ENCODE data around the gene SF3B6. TPM values are rescaled to one million over a fixed set of nuclear protein-coding genes. Genes with fewer than 3 reads are reported as not detected.

The SF3B6 gene
- polyA plus RNA-seq, 1 experiment = 272 TPM

- peak; percentile 66 for DNase-seq (ENCODE audit: low read depth, low spot score)
- Histone ChIP-seq H3K9me3 (ENCODE audit: control insufficient read depth, insufficient read depth, low read length) (no peaks in the 10 kb centered on the region), H3K27me3 (ENCODE audit: control insufficient read depth, insufficient read depth, low read length) (no peaks in the 10 kb centered on the region), H3K4me3 (ENCODE audit: low read depth, low read length) (peak overlapping the region; percentile 73), H3K27ac (ENCODE audit: low read depth, low read length) (peak overlapping the region; percentile 94)
- ChIA-PET CTCF (interaction anchor here (0.5 to 3.1 kb wide), 25 partner anchors 10 to 264 kb away, joined by 3 to 47 read pairs (median 6); partner anchors contain the start of genes ATAD2B and WDCP), POLR2A (interaction anchor here (0.6 to 2.4 kb wide), 12 partner anchors 8 to 260 kb away, joined by 3 to 16 read pairs (median 6); partner anchors contain the start of genes ATAD2B, FAM228B, FKBP1B and PFN4)
- TF ChIP-seq CTCF (IDR thresholded peaks at IDR 0.05; ENCODE audit: low read depth, low read length) = no peak; the same call in 1 of the 2 replicates
Measured at GRCh38 chr2:24083567-24084385, 7.7 kb upstream of the SF3B6 start.

- POLR2A ChIA-PET = interaction anchor here (0.6 to 2.4 kb wide), 4 partner anchors 40 to 260 kb away, joined by 3 to 10 read pairs (median 8); partner anchors contain the start of genes FAM228B, PFN4 and UBXN2A
Measured at GRCh38 chr2:24082787-24083566, 6.9 kb upstream of the SF3B6 start.

GRCh38 chr2:24080701-24081100, 4.6 kb upstream of the SF3B6 start:
- DNase-seq (ENCODE audit: low read depth, low spot score) = peak; percentile 20
- POLR2A ChIA-PET = no interaction called here
- Histone ChIP-seq H3K9me3 (ENCODE audit: control insufficient read depth, insufficient read depth, low read length) (no peaks in the 10 kb centered on the region; the same call in 1 of the 2 replicates), H3K27me3 (ENCODE audit: control insufficient read depth, insufficient read depth, low read length) (no peaks in the 10 kb centered on the region), H3K27ac (ENCODE audit: low read depth, low read length) (peak overlapping the region; percentile 31), H3K4me3 (ENCODE audit: low read depth, low read length) (no peak overlapping the region)
- no peak for TF ChIP-seq CTCF (IDR thresholded peaks at IDR 0.05; ENCODE audit: low read depth, low read length)
- CTCF ChIA-PET = no interaction called here

More at GRCh38 chr2:24082787-24083566, 6.9 kb upstream of the SF3B6 start:
- H3K27ac ChIP-seq (ENCODE audit: low read depth, low read length) = peak overlapping the region; percentile 94
- H3K27me3 ChIP-seq (ENCODE audit: control insufficient read depth, insufficient read depth, low read length) = no peaks in the 10 kb centered on the region
- no peak for TF ChIP-seq CTCF (IDR thresholded peaks at IDR 0.05; ENCODE audit: low read depth, low read length)
- DNase-seq (ENCODE audit: low read depth, low spot score) = no peak
- CTCF ChIA-PET = interaction anchor here (0.5 to 3.1 kb wide), 18 partner anchors 10 to 263 kb away, joined by 3 to 47 read pairs (median 6); partner anchors contain the start of genes ATAD2B and WDCP
- H3K4me3 ChIP-seq (ENCODE audit: low read depth, low read length) = peak overlapping the region; percentile 73
- H3K9me3 ChIP-seq (ENCODE audit: control insufficient read depth, insufficient read depth, low read length) = no peaks in the 10 kb centered on the region

GRCh38 chr2:24077879-24078278, 1.8 kb upstream of the SF3B6 start:
- no peak for DNase-seq (ENCODE audit: low read depth, low spot score)
- CTCF ChIA-PET = interaction anchor here (2.0 kb wide), 1 partner anchor 253 kb away, joined by 6 read pairs; no protein-coding TSS in a partner anchor
- peak overlapping the region; percentile 52 for H3K27ac ChIP-seq (ENCODE audit: low read depth, low read length)
- no peak for TF ChIP-seq CTCF (IDR thresholded peaks at IDR 0.05; ENCODE audit: low read depth, low read length)
- POLR2A ChIA-PET = interaction anchor here (0.7 kb wide), 1 partner anchor 150 kb away, joined by 3 read pairs; no protein-coding TSS in a partner anchor
- no peaks in the 10 kb centered on the region for H3K27me3 ChIP-seq (ENCODE audit: control insufficient read depth, insufficient read depth, low read length)
- H3K9me3 ChIP-seq (ENCODE audit: control insufficient read depth, insufficient read depth, low read length) = no peaks in the 10 kb centered on the region; the same call in 1 of the 2 replicates
- peak overlapping the region; percentile 98 for H3K4me3 ChIP-seq (ENCODE audit: low read depth, low read length)
